ENCODE results near the gene DHX35. TPM values are rescaled to one million over a fixed set of nuclear protein-coding genes. Genes with fewer than 3 reads are reported as not detected.

DHX35 gene
- total RNA-seq, 1 experiment from 2014 or later: 11.2 TPM

GRCh38 chr20:38990728-38991127 is 28.6 kb downstream of the DHX35 start:
- CTCF ChIA-PET: no interaction called here
- Histone ChIP-seq H3K4me2 (ENCODE audit: low read length) (no peak overlapping the region), H3K9me3 (ENCODE audit: control insufficient read depth in 1 of 2, insufficient read depth in 1 of 2, low read depth in 1 of 2, low read length in 2 of 2) (no peaks in the 10 kb centered on the region), H3K9me2 (ENCODE audit: insufficient read depth) (no peaks in the 10 kb centered on the region), H3K36me3 (ENCODE audit: control insufficient read depth in 1 of 2, insufficient read depth in 2 of 2, low read length in 2 of 2) (peaks cover 0 to 6% of the 10 kb centered on the region in 2 experiments; a peak in 1 of 4 replicates), H3K4me3 (replicated peaks in 1 of 2; ENCODE audit: low read depth in 1 of 2, low read length in 2 of 2) (no peak overlapping the region), H3K79me2 (ENCODE audit: insufficient read depth, low read length) (0 out of 2 replicates have a peak, but pooled peaks cover 5% of the 10 kb centered on the region), H3K27ac (ENCODE audit: low read depth, low read length) (no peak overlapping the region), H3K27me3 (ENCODE audit: insufficient read depth, low read length) (no peaks in the 10 kb centered on the region), H3K9ac (ENCODE audit: low read length) (no peak overlapping the region), H2AFZ (ENCODE audit: low read depth, low read length, poor library complexity, severe bottlenecking) (no peak overlapping the region), H3K4me1 (ENCODE audit: control insufficient read depth in 1 of 2, insufficient read depth in 2 of 2, low read length in 2 of 2) (peaks cover 8 to 14% of the 10 kb centered on the region in 2 experiments), H4K20me1 (ENCODE audit: insufficient read depth) (0 out of 2 replicates have a peak, but pooled peaks cover 4% of the 10 kb centered on the region)
- DNase-seq (ENCODE audit: low read depth, low spot score) (no peak), ATAC-seq (no peak)
- intact Hi-C loops (cut with micrococcal nuclease): no loop called here
- RAD21 ChIA-PET (ENCODE audit: low non-redundant PET in 1 of 2, low total read pairs in 2 of 2, uncharacterized antibody in 2 of 2, unreplicated experiment in 2 of 2): no interaction called here
- BruUV-seq (replicated peaks): no TSS peak
- TF ChIP-seq POLR2AphosphoS5 (IDR thresholded peaks at IDR 0.05; ENCODE audit: low read depth, low read length) (no peak), SP1 (IDR thresholded peaks at IDR 0.05; ENCODE audit: low read depth) (no peak), ZFX (IDR thresholded peaks at IDR 0.05) (no peak), ELF1 (IDR thresholded peaks at IDR 0.05; ENCODE audit: borderline replicate concordance, low read depth) (no peak), ZBTB33 (IDR thresholded peaks at IDR 0.05; ENCODE audit: extremely low read depth, insufficient replicate concordance, low read length) (no peak), CBX3 (IDR thresholded peaks at IDR 0.05; ENCODE audit: low read depth) (no peak), EGR1 (IDR thresholded peaks at IDR 0.05; ENCODE audit: low read depth) (no peak), JUND (IDR thresholded peaks at IDR 0.05) (no peak), TCF7L2 (IDR thresholded peaks at IDR 0.05; ENCODE audit: borderline replicate concordance, extremely low read depth, insufficient read depth, insufficient read length) (no peak), ATF3 (IDR thresholded peaks at IDR 0.05) (no peak), RAD21 (IDR thresholded peaks at IDR 0.05; ENCODE audit: low read depth) (no peak)
- TF ChIP-seq, protein P1, sequence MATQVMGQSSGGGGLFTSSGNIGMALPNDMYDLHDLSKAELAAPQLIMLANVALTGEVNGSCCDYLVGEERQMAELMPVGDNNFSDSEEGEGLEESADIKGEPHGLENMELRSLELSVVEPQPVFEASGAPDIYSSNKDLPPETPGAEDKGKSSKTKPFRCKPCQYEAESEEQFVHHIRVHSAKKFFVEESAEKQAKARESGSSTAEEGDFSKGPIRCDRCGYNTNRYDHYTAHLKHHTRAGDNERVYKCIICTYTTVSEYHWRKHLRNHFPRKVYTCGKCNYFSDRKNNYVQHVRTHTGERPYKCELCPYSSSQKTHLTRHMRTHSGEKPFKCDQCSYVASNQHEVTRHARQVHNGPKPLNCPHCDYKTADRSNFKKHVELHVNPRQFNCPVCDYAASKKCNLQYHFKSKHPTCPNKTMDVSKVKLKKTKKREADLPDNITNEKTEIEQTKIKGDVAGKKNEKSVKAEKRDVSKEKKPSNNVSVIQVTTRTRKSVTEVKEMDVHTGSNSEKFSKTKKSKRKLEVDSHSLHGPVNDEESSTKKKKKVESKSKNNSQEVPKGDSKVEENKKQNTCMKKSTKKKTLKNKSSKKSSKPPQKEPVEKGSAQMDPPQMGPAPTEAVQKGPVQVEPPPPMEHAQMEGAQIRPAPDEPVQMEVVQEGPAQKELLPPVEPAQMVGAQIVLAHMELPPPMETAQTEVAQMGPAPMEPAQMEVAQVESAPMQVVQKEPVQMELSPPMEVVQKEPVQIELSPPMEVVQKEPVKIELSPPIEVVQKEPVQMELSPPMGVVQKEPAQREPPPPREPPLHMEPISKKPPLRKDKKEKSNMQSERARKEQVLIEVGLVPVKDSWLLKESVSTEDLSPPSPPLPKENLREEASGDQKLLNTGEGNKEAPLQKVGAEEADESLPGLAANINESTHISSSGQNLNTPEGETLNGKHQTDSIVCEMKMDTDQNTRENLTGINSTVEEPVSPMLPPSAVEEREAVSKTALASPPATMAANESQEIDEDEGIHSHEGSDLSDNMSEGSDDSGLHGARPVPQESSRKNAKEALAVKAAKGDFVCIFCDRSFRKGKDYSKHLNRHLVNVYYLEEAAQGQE (IDR thresholded peaks at IDR 0.05; ENCODE audit: low read depth): no peak
- POLR2A ChIA-PET: no interaction called here

All from HCT116 (cell line).